DLD1 (cell line): ENCODE measurements around the gene MIA2.

Experiments
- in situ Hi-C: cut with HindIII; loops from 2 replicates; pipeline ENCODE4 v1.10.0; 2017; ENCODE audit warnings: low sequenced_read_pairs

Gene MIA2

GRCh38 chr14:39383026-39383660 lies 149.4 kb downstream of the MIA2 start:
- in situ Hi-C loops, result no loop called here

DNA sequence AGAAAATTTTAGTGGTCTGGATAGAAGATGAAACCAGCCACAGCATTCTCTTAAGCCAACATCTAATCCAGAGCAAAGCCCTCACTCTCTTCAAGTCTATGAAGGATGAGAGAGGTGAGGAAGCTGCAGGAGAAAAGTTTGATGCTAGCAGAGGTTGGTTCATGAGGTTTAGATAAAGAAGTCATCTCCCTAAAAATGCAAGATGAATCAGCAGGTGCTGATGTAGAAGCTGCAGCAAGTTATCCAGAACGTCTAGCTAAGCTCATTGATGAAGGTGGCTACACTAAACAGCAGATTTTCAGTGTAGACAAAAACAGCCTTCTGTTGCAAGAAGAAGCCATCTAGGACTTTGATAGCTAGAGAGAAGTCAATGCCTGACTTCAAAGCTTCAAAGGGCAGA lies 150.0 kb downstream of the MIA2 start:
- in situ Hi-C loops, result no loop called here

DNA sequence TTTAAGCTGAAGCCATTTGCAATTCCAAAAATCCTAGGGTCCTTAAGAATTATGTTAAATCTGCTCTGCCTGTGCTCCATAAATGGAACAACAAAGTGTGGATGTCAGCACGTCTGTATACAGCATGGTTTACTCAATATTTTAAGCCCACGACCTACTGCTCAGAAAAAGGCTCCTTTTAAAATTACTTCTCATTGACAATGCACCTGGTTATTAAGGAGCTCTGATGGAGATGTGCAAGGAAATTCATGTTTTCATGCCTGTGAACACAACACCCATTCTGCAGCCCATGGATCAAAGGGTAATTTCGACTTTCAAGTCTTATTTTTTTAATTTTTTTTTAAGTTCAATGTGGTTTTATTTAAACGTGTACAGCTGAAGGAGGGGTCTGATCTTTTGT lies 150.5 kb downstream of the MIA2 start:
- in situ Hi-C loops, result no loop called here

- in situ Hi-C loops, result no loop called here
Measured at GRCh38 chr14:39393289-39393688, 159.6 kb downstream of the MIA2 start.

DNA sequence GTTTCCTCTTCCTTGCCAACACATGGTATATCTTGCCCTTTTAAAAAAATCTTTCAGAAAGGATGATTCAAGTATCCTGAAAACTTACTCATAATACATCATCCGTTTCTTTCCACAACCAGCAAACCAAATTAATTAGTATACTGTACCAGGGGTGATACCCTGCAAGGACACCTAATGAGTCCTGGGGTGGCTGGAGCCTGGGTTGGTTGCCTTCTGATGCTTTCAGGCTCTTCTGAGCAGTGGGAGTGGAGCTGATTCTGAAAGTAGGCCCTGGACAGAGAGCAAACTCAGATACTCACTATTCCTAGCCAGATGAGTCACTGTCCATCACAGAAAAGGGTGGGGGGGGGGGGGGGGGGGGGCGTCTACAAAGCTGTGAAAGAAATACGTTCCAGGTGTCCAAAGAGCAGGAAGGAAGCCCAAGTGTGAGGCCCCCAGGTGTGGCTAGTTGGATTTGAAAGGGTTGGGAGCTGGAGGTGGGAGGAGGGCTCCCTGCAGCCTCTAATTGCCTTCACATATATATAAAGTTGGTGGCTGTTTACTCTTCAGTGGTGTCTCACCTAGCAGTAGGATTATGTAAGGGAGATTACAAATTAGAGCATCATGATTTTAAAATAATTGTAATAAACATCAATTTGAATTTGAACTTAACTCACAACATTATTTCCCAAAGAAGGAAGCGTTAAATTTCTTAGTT lies 162.0 kb downstream of the MIA2 start:
- in situ Hi-C loops, result no loop called here

GRCh38 chr14:39396448-39396847 lies 162.7 kb downstream of the MIA2 start:
- in situ Hi-C loops, result no loop called here

- in situ Hi-C loops, result no loop called here
Measured at GRCh38 chr14:39398382-39398781, 164.7 kb downstream of the MIA2 start.

GRCh38 chr14:39406560-39406959 lies 172.8 kb downstream of the MIA2 start:
- in situ Hi-C loops, result no loop called here

GRCh38 chr14:39416072-39416471 lies 182.4 kb downstream of the MIA2 start:
- in situ Hi-C loops, result no loop called here

DNA sequence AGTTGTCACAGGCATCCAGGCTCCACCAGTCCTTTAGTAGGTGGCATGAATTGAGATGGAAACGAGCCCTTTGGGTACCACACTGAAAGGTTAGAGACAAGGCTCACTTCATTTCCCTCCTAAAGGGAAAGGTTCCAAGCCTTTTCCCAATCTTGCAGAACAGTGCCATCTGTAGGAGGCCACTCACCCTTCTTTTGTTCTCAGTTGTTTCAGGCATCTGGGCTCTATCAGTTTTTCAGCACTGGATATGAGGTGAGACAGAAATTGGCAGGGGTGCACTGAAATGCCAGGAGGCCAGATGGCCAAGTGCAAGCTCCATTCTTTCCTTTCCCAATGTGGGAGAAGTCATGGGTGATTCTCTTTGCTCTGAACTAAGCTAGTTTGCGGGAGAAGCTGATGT lies 183.3 kb downstream of the MIA2 start:
- in situ Hi-C loops, result no loop called here

- in situ Hi-C loops, result no loop called here
Measured at GRCh38 chr14:39419272-39419671, 185.6 kb downstream of the MIA2 start.

DNA sequence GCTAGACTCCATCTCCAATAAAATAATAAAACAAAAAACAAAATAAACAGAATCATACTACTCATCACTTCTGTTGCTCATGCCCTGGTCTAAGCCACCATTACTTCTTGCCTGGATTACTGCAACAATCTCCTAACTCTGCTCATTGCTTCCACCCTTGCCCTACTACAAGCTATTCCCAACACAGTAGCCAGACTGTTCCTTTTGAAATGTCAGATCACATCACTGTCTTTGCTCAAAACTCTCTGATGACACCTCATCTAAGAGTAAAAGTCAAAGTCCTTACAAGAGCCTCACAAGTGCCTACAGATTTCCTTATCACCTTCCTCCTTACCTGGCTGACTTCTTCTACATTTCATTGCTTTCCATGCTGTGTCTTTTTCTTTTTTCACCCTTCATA lies 188.5 kb downstream of the MIA2 start:
- in situ Hi-C loops, result no loop called here

DNA sequence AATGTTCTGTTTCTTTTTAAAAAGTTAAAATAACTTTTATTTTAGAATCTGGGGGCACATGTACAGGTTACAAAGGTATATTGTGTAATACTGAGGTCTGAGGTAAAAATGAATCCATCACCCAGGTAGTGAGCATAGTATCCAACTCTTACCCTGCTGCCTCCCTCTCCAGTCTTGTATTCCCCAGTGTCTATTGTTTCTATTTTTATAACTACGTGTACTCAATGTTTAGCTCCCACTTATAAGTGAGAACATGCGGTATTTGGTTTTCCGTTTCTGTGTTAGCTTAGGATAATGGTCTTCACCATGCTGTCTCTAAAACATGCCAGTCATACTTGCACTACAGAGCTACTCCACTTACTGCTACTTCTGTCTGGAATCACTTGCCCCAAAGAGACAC lies 190.1 kb downstream of the MIA2 start:
- in situ Hi-C loops, result no loop called here

GRCh38 chr14:39425947-39426346 lies 192.2 kb downstream of the MIA2 start:
- in situ Hi-C loops, result no loop called here

DNA sequence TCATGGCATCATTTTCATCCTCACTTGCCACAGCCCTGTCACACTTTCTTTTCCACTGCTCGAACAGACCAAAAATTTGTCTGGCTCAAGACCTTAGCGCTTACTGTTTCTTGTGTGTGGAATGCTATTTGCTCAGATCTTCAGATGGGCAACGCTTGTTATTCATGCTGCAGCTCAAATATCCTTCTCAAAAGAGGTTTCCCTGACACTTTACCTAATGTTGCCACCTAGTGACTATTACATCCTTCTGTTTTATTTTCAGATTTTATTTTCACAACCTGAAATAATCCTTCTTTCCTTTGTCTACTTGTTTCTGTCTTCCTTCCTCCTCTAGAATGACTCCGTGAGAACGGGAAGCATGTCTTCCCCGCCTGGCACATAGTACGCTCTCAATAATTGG lies 192.9 kb downstream of the MIA2 start:
- in situ Hi-C loops, result no loop called here

DNA sequence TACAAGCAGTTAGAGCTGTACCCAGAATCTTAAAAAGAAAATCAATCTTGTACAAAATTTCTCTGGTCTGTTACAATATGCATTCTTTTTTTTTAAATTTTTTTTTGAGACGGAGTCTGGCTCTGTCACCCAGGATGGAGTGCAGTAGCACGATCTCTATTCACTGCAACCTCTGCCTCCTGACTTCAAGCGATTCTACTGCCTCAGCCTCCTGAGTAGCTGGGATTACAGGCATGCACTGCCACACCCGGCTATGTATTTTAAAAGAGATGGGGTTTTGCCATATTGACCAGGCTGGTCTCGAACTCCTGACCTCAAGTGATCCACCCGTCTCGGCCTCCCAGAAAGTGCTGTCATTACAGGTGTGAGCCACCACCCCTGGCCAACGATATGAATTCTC lies 194.4 kb downstream of the MIA2 start:
- in situ Hi-C loops, result no loop called here

- in situ Hi-C loops, result no loop called here
Measured at GRCh38 chr14:39430762-39431415, 197.2 kb downstream of the MIA2 start.

- in situ Hi-C loops, result no loop called here
Measured at GRCh38 chr14:39431416-39432178, 197.9 kb downstream of the MIA2 start.

GRCh38 chr14:39432179-39432618 lies 198.5 kb downstream of the MIA2 start, which contains the start of gene FBXO33:
FBXO33 (minus strand) TSS chr14:39432433; CDS start chr14:39432162, 271 bp downstream.
- in situ Hi-C loops, result no loop called here

DNA sequence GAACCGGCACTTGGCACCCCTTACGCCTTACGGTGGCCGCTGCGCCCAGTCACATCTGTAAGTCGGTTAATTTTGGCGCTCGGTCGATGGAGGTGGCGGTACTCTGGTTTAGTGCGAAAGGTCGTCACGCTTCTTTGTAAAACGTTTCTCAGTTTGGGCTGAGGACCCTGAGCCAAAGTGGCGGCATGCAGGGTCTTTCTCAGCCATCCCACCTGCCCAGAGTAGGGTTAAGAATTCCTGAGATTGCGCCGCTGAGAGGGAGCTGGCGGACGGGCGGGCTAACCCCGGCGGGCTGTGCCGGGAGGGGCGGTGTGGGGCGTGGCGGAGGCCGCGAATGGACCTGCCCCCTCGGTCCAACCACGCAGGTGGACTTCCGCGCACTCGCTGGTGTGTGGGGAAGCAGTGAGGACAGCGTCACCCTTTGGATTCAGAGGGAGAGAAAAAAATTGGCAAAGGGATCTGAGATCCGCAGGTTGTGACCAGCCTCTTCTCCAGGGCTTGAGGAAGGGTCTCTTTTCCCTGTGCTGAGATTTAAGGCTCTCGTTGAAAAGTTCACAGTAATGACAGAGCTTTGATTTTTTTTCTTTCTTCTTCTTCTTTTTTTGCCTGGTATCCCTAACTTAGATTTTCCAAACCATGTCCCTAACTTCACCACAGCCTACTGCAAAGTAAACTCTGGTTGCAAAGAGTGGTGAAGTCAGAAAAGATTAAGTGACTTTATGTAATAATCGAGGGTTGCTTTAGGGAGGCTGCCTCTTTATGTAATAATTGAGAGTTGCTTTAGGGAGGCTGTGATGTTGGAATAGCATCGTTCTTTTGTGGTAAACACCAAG lies 199.1 kb downstream of the MIA2 start:
- in situ Hi-C loops, result no loop called here

- in situ Hi-C loops, result no loop called here
Measured at GRCh38 chr14:39433452-39433813, 199.7 kb downstream of the MIA2 start.
